Upper lobe of left lung (tissue), 4 donors: ENCODE data around the gene TBC1D23.

ENCODE experiments used
- CTCF ChIP-seq, 6 experiments: fragments of 450-650 bp in 4 of 6; fragments of 200-600 bp in 2 of 6; sonication (generic) in 2 of 6; IDR thresholded peaks; one replicate each; pipeline ENCODE4 v1.5.1; 2016 to 2019; ENCODE audit warnings: antibody characterized with exemption in 6 of 6
- POLR2A ChIP-seq, 4 donors: fragments of 450-650 bp; IDR thresholded peaks; one replicate each; pipeline ENCODE4 v1.5.1; 2016 to 2017; ENCODE audit warnings: antibody characterized with exemption in 4 of 4, mild to moderate bottlenecking in 2 of 4
- POLR2AphosphoS5 ChIP-seq, 2 donors: sonication (generic); formaldehyde crosslinking; IDR thresholded peaks; one replicate each; pipeline ENCODE4 v1.5.1; 2017; ENCODE audit warnings: antibody characterized with exemption in 2 of 2

DNA sequence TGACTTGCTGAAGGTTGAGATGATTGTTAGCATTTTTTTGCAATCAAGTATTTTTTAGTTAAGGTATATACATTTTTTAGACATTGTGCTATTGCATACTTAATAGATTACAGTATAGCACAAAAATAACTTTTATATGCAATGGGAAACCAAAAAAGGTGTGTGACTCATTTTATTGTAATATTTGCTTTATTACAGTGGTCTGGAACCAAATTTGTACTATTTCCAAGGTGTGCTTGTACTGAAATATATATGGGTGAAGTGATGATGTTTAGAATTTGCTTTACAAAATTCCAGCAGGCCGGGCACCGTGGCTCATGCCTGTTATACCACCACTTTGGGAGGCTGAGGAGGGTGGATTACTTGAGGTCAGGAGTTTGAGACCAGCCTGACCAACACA lies 29.1 kb upstream of the TBC1D23 start:
- TF ChIP-seq POLR2AphosphoS5 (IDR thresholded peaks at IDR 0.05): no peak
- no peak for TF ChIP-seq POLR2A (IDR thresholded peaks at IDR 0.05)
- TF ChIP-seq CTCF (IDR thresholded peaks at IDR 0.05): no peak
